HepG2 (cell line): ENCODE measurements around the gene MBTPS1.

Experiments
- FOXM1 ChIP-seq: sonication (generic); formaldehyde crosslinking; IDR thresholded peaks from 2 replicates; pipeline ENCODE4 v1.5.0; 2020; ENCODE audit warnings: missing genetic modification reagents
- KLF13 ChIP-seq: sonication (generic); formaldehyde crosslinking; IDR thresholded peaks from 2 replicates; pipeline ENCODE4 v1.4.0; 2020; ENCODE audit warnings: mild to moderate bottlenecking, missing genetic modification reagents
- TAF1 ChIP-seq: sonication (generic); formaldehyde crosslinking; IDR thresholded peaks from 2 replicates; pipeline ENCODE4 v1.4.0; 2020; ENCODE audit warnings: missing genetic modification reagents

GRCh38 chr16:84007520-84007919 is 109.2 kb downstream of the MBTPS1 start:
- TF ChIP-seq FOXM1 (CRISPR knock-in tag) (no peak), TAF1 (CRISPR knock-in tag) (no peak), KLF13 (CRISPR knock-in tag) (no peak)
